Epithelial cell of proximal tubule (primary cell): ENCODE results near the gene MIGA2. TPM values are rescaled to one million over a fixed set of nuclear protein-coding genes. Genes with fewer than 3 reads are reported as not detected.

ENCODE experiments used
- DNase-seq: peaks from one replicate; pipeline ENCODE4 v3.0.0-alpha.2; 2011; ENCODE audit warnings: low read depth
- H3K4me3 ChIP-seq: 2 replicates; pipeline ENCODE4 v1.5.1; 2011; ENCODE audit warnings: low read depth, mild to moderate bottlenecking, low read length
- total RNA-seq: library from RNA; depleted of rRNA; stranded (reverse); fragments of >200 nt; gene quantifications from 2 replicates; pipeline ENCODE4 v1.2.3, GENCODE V29; 2015
- TF ChIP-seq, protein P1 (sequence below): conservative IDR thresholded peaks from 2 replicates; pipeline ENCODE4 v1.5.1; 2012; ENCODE audit warnings: low read depth, mild to moderate bottlenecking, low read length

MIGA2 gene
- total RNA-seq, 1 donor from 2014 or later: 18.0 TPM

DNA sequence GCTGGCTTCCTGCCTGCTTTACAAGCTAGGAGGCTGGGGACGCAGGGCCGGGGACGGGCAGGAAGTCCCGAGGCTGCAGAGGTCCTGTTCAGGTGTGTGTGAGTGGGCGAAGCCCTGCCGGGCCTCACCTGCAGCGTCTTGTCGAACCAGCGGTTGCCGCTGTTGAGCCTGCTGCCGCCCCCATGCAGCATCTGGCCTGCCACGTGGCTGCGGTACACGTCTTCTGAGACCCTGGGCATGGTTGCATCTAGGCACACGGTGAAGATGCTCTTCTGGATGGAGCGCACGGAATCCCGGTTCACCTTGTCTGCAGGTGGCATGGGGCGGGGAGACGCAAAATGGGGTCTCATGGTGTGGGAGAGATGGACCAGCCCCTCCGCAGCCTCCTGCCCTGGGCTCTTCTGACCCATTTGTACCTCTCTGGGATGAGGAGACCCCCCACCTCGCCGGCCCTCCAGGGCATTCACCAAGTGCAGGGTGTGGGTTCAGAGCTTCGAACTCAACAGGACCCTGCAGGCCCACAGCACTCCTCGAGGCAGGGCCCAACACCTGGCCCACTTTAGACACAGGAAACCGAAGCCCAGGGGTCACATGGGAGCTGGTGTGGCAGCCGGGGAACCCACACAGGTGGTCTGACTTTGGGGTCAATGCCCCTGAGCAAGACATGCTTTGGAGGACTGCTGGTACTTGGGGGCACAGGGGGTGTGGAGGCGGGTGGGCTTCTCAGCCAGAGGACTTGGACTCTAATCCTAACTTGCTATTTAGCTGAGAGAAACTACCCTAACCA, 64.2 kb downstream of the MIGA2 start:
- DNase-seq: no peak
- TF ChIP-seq, protein P1, sequence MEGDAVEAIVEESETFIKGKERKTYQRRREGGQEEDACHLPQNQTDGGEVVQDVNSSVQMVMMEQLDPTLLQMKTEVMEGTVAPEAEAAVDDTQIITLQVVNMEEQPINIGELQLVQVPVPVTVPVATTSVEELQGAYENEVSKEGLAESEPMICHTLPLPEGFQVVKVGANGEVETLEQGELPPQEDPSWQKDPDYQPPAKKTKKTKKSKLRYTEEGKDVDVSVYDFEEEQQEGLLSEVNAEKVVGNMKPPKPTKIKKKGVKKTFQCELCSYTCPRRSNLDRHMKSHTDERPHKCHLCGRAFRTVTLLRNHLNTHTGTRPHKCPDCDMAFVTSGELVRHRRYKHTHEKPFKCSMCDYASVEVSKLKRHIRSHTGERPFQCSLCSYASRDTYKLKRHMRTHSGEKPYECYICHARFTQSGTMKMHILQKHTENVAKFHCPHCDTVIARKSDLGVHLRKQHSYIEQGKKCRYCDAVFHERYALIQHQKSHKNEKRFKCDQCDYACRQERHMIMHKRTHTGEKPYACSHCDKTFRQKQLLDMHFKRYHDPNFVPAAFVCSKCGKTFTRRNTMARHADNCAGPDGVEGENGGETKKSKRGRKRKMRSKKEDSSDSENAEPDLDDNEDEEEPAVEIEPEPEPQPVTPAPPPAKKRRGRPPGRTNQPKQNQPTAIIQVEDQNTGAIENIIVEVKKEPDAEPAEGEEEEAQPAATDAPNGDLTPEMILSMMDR: no peak

DNA sequence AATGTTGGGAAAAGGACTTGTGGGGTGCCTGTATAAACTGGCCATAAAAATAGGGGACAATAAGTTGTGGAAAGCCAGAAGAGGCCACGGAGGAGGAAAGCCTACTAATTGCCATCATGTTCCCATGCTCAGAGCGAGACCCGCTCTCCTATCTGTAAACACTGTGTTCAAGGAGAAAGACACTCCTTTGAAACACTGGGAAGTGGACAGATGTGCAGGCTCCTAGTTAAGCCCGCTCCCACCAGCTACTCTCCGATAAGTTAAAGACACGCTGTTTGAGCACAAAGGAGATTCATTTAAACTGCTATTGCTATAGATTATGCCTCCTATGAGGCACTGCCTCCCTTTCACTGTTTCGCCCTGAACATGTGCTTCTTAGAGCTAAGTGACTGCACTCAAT, 64.9 kb downstream of the MIGA2 start:
- H3K4me3 ChIP-seq: no peak overlapping the region
- DNase-seq: no peak
- TF ChIP-seq, protein P1: no peak

More for the DNA sequence above, 64.2 kb downstream of the MIGA2 start:
- H3K4me3 ChIP-seq: no peak overlapping the region

DNA sequence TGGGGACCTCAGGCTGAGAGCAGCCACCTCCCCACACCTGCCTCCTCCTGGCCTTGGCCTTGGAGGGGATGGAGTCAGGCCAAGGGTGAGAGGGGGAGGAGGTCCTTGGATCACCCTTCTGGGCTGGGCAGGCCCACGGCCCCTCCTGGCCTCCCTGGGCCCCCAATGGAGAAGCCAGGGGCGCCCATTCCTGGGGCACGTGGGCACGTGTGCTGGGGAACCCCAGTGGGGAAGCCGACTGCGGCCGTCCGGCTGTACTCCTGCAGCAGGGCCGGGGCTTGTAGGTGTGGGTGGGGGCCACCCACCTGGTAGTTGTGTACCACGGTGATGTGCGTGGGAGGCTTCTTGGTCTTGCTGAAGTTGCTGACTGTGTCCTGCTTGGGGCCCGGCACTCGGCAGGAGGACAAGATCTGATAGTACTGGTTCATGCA, 65.7 kb downstream of the MIGA2 start:
- DNase-seq: no peak
- no peak overlapping the region for H3K4me3 ChIP-seq
- TF ChIP-seq, protein P1: no peak

DNA sequence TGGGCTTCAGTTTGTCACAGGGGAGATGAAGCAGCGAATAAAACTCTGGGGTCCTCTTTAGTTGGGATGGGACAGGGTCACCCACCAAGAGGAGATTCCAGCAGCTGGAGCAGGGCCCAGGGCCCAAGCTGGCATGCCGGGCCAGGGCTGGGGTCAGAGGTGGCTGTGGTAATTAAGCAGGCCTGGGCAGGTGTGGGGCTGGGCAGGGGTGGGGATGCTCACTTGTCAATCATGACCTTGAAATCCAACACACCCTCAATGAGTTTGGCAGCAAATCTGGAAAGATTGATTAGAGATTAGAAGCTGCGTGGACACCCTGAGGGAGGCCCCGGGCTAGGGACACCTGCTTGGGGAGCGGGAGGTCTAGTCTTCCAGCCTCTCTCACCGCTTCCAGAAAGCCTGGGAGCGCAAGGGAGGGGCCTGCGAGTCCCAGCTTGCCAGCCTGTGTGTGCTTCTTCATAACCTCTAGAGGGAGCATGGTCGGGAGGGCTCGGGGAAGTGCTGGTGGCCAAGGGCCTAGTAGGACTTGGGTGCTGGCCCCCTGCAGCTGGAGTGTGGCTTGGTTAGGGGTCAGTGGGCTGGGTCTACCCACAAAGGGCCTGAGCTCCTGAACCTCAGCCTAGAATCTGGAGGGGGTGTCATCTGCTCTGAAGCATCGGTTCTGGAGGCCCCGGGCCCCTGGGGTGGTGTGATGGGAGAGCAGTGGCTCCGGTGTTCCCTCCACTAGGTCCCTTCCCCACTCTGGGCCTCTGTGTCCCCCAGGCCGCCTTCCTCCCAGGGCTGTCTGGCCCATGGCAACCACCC, 66.6 kb downstream of the MIGA2 start:
- DNase-seq: no peak
- TF ChIP-seq, protein P1: peak; percentile 56

DNA sequence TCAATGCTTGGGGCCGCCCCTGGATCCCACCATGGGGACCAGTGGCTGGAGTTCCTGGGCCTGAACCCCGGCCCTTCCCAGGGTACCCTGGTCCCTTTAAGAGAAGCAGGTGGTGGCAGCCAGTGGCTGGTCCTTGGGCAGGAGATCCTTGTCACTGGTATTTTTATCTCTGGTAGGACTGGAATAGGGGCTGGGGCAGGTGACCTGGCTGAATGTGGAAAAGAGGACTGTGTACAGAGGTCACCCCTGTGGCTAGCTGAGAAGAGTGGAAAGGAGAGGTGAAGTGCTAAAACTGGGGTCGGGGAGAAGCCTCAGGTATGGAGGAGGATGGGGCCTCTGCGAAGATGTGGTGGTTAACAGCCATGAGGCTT, 67.2 kb downstream of the MIGA2 start:
- no peak for DNase-seq
- TF ChIP-seq, protein P1: no peak
- no peak overlapping the region for H3K4me3 ChIP-seq

More for the DNA sequence above, 66.6 kb downstream of the MIGA2 start:
- no peak overlapping the region for H3K4me3 ChIP-seq

DNA sequence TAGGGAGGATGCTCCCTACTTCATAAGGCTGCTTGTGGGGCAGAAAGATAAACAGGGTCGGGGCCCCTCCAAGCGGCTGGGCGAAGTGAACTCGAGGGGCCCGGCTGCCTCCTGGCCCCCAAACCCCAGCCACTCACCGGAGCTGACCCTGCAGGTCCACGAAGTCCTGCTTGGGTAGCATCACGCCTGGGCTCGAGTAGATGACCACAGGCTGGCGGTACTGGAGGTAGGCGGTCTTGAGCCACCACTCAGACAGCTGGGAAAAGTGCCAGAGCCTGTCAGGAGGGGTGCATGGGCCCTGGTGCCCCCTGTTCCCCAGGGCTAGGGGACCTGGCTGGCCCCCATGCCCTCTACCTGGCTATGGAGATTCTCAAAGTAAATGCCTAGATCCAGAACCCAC, 67.6 kb downstream of the MIGA2 start:
- no peak for DNase-seq
- TF ChIP-seq, protein P1: no peak
- no peak overlapping the region for H3K4me3 ChIP-seq
